A549 treated with Hydrocortisone at 1 μM for 4 hours (cell line): ENCODE data around the gene BRMS1L. TPM values are rescaled to one million over a fixed set of nuclear protein-coding genes. Genes with fewer than 3 reads are reported as not detected.

ENCODE experiments used
- total RNA-seq: library from RNA; stranded (reverse); fragments of 200-300 nt; extraction: Qiagen RNA extraction; gene quantifications from 5 replicates; pipeline ENCODE4 v1.2.3, GENCODE V29; 2022

The BRMS1L gene
- total RNA-seq: 9.8 to 13.1 TPM (median 12.0 TPM) in 5 replicates

GRCh38 chr14:35826218-35826951 lies at the start of gene BRMS1L:
BRMS1L (plus strand) TSS chr14:35826338; CDS start chr14:35826517, 179 bp downstream.

DNA sequence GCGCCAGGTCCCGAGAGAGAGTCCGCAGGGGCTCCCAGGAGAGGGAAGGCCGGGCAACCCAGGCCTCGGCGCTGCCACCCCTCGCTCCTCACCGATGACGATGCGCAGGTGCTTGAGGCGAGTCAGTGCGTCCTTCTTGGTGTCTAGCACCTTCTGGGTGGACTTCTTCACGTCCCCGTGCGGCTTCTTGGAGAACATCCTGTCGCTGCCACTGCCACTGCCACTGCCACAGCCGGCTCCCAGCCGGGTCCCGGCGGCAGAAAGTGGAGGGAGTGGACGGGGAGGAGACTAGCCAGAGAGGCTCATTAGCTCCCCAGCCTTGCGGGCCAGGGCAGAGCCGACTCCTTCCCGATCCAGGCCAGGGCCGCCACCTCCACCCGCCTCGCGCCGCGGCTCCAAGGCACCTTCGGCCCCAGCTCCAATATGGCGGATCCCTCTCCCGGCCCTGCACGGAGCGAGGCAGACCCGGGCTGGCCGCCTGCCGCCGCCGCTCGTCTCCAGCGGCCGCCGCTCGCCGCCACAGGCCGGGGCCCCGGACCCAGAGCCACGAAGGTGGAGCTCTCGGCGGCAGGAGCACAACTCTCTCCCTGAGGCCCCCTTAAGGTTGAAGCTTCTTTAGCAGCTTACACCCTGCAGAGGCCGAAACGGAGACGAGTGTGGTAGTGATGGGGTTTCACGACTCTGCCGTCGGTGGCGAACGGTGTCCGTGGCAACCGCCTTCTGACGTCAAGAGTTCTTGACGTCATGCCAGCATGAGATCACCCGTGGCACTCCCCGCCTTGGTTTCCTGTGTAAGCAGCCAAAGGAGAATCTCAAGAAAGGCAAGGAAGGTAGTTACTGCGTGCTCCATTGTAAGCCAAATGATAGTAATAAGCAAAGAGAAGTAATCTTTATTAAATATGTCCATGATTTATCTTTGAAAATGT lies 17.2 kb upstream of the BRMS1L start, which contains the start of gene RALGAPA1:
RALGAPA1 (minus strand) TSS at position 658 of the 926 bp plus-strand sequence; CDS start at position 198, 460 bp downstream.

Other genes starting within 250 kb of the BRMS1L start
- 5.8 to 10.1 TPM (median 7.3 TPM) in 5 replicates for gene RALGAPA1, start 17.0 kb upstream of the BRMS1L start, total RNA-seq